Anterior cingulate cortex (tissue), 58 donors: Measurements from ENCODE around the gene AP3M1.
A peak's percentile ranks its signal among the peaks of the same experiment; 100 is the strongest.
"Not testable (repeated sequence)": the region's sequence is repeated elsewhere in the genome, so short reads cannot be mapped to it uniquely, and the experiment has no call there.

Source experiments
- DNase-seq, 58 donors: peaks; one replicate each; lab custom pipeline; 2025; lab: John Stamatoyannopoulos, UW

The AP3M1 gene

DNA sequence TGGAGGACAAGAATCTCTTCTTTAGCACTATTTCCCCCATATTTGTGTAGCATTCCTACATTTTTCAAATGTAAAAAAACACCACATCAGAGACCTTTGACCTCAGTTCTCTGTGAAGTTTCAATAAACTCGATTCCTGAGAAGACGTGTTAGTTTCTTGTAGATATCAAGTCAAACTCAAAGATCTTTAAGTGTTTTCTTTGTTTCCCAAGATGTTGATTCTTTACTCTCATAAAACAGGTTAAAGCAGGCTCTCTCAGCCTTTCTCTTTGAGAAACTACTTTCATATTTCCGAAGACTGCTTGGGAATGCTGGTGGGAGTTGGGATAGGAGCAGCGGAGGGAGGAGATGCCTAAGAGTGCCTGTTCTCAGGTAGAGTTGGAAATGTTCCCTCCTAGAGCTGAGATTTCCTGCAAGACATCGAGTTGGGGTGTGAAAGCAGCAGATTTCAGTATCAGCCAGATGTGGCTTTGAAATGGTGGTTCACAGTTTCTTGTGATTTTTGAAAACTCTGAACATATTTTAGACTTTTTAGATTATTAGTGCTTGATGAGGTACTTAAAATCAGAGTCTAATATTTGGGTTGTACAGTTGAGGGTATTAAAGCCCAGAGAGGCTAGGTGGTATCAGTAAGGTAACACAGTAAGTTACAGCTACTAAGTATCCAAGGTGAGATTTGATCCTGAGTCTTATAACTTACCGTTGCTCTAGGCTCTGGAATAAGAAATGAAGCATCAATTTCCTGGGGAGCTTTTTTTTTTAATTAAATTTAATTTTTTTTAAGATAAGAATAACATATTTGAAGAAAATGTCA lies 14.3 kb upstream of the AP3M1 start:
- DNase-seq, result no peak

DNA sequence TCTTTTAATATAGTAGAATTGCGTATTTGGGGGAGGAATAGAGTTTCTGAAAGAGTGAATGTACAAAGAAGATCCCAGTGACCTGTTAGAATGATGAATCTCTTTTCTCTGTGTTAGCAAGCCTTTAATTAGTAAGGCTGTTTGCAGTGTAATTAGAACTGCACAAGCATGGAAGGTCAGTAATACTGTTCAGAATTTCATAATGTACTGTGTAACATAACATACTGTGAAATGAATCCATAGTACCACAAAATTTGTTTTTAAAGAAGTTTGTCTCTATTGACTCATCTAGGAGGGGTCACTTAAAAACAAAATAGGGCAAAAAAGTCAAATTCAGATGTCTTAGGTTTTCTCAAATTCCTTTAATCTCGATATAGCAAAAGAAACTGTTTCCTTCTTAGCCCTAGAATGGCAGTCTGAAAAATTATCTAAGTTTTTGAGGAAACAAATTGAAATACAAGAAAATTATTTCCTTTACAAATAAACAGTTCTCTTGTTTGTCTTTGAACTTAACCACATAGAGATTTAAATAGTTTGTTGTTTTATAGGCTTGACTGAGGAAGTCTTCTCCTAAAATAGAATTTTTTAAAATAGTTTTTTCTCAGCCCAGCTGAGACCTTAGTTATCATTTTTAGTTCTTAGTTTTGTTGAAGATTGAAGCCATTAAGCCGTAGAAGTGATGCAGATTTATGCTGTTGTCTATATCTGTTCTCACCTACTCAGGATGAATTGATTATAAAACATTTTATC lies 12.9 kb upstream of the AP3M1 start:
- no peak for DNase-seq

DNA sequence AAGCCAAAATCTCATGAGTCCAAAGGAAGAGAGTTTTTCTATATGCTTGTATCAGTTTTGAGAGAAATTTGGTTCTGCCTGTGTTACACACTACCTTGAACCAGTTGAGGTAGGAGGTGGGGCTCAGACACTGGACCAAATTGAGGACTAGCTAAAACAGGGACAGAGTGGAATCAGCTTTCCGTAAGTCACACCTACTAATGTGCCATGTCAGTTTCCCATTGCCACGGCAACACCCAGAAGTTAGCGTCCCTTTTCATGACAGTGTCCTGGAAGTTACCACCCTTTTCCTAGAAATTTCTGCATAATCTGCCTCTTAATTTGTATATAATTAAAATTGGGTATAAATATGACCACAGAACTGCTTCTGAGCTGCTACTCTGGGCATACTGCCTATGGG lies 9.4 kb upstream of the AP3M1 start:
- DNase-seq, result no peak

DNA sequence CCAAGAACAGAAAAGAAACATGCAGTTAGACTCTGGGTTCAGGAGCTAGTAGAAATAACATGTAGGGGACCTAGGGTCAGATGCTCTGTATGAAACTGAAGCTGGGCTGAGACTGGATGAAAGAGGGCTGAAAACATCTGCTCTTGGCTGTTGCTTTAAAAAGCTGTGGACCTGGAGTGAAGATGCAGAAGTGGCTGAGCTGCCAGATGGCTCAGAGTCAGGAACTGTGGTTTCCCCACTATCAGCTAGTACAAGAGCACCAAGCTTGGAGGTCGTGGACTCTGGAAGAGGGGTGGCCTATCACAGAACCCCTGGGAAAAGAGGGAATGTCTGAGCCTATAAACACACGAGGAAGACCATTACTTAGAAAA lies 6.3 kb upstream of the AP3M1 start:
- no peak for DNase-seq

DNA sequence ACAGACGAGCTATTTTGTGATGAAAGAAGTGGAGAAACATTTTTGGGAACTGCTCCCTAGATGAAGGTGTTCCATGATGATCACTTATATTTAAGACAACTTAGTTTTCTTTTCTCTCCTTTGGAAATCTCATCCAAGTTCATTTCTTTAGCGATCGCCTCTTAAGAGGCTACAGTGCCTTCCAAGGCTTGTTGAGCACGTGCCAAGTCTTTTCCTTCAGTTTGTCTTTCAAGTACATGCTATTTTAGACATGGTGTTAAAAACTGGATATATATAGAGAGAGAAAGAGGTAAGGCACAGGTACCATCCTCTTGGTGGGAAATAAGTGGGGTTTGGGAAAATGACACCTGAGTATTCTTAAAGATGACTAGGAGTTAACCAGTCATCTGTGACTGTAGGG lies 3.0 kb upstream of the AP3M1 start:
- DNase-seq, result no peak

DNA sequence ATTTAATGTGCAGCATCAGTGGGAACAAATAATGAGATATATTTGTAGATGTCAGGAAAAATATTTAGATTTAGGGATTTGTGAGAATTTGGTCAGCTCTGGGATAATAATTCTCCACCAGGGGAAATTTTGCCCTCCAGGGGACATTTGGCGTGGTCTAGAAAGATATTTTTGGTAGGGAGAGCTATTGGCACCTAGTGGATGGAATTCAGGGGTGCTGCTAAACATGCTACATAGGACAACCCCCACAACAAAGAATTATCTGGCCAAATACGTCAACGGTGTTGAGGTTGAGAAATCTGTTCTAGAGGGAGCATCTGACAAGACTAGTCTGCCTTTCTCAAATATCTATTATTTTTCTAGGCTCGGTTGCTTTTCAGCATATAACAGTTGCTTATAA lies 2.5 kb upstream of the AP3M1 start:
- no peak for DNase-seq

DNA sequence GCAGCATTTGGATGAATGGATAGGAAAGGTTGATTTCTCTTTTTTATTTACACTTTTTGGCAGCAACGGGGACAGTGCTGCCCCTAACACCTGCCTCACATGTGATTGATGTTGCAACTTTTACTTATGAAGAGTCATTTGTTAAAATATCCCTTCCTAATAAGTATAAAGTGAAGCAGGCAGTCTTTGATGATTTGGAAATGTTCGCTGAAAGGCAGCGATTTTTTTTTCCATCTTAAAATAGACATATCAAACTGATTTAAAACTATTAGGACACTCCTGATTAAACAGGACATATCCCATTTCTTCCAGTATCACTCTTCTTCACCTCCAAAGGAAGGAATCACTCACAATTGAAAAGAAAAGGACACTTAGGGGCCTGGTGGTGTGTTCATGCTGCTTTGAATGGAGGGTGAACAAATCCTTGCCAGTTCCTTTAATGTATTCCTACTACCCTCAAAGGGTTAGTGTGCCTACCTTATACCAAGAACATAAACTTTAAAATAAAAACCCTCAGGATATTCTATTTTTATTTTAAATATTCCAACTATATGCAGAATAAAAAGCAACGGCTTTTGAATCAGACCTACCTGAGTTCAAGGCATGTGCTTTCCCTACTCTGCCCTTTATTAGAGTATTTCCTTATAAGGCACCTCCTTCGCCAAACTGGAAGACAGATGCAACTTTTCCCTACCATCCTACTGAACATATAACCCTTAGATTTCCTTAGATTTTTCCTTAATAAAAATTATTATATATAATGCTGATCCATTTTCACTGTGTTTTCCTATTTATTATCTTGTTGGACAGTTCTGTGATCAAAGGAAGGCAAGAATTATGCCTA lies 1.5 kb upstream of the AP3M1 start:
- no peak for DNase-seq

DNA sequence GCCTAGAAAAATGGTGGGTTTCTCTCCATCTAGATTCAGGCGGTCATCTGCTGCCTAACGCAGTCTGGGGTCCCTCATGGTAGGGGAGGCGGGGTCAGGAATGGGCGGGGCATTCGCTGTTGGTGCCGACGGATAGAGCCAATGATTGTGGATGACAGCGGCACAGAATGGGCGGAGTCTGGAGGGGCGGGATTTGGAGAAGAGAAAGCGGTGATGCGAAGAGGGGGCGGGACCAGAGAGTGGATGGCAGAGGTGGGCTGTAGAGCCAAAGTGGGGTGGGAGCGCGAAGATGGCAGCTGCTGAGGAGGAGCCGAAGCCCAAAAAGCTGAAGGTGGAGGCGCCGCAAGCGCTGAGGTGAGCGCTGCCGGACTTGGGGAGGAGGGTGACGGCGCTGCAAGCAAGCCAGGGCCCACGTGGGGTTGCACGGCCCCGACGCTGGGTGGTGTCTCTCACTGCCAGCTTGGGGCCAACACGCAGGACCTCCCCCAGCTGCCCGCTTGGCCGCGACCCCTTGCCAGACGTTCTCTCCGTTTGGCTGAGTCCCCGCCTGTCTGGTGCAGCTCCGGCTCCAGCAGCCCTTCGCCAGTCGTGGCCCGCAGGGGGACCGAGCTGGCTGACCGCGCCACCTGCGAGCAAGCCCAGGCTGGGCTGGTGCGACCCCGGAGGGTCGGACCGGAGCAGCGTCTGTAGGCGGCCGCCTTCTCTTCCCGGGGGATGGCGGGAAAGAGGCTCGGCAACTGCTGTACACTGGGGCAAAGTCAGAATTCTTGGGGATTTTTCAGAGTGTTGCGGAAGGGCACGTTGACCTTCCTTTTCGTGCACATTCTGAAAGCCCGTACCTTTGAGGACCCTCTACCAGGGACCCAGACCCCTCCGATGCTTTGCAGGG lies 606 bp upstream of the AP3M1 start, which contains the start of gene ADK:
ADK (plus strand) TSS at position 232 of the 889 bp plus-strand sequence; CDS start at position 290, 58 bp downstream.
- DNase-seq, result peak; percentile 71 to 99 (median 97)

DNA sequence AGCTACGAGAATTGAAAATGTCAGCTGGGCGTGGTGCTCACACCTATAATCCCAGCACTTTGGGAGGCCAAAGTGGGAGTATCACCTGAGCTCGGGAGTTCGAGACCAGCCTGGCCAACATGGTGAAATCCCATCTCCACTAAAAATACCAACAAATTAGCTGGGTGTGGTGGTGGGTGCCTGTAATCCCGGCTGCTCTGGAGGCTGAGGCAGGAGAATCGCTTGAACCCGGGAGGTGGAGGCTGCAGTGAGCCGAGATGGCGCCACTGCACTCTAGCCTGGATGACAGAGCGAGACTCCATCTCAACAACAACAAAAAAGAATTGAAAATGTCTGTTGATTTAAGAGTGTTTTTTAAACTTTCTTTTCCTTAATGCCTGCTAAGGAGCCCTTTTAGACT lies 3.6 kb downstream of the AP3M1 start:
- not testable (repeated sequence) for DNase-seq

DNA sequence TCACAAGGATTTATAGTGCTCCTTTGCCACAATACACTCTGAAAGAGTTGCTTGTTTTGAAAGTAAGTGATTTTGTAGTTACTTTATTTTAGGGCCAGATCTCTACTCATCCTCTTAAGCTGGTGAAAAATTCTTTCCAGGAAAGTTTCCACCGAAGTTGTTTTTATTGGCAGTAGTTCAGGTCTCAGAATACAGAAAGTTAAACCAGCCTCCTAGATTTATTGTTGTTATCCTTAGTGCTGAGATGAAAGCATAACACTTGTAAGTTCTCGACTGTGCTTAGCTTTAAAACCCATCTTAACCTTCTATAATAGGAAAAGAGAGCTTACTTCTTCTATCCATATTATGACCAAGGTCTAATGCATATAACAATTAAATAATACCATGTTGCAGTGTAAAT lies 5.5 kb downstream of the AP3M1 start:
- no peak for DNase-seq

DNA sequence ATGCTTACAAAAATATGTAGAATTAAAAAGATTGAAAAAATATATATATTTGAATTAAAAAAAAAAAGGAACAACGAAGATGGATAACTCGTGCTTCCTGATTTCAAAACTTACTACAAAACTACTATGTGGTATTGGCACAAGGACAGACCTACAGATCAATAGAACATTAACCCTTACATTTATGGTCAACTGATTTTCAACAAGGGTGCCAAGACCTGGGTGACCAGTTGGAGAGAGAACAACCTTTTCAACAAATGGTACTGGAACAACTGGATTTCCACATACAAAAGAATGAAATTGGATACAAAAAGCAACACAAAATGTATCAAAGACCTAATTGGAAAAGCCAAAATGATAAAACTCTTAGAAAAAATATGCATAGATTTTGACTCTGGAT lies 10.1 kb downstream of the AP3M1 start:
- DNase-seq, result no peak

DNA sequence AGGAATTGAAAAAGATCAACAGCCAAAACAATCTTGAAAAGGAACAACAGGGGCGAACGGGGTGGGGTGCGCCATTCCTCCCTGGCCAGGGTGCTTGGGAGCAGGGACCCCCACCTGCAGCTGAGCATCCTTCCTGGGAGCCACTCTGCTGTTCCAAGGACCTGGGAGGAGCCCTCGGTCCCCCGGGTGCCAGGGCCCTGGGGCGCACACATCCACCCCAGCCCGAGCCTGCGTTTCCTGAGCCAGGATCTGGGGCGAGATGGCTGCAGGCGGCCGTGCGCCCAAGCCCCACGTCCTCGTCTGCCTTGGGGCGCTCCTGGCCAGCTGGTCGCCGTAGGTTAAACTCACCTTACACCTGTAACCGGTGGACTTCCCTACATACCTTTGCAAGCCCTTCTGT lies 10.6 kb downstream of the AP3M1 start:
- DNase-seq, result no peak

DNA sequence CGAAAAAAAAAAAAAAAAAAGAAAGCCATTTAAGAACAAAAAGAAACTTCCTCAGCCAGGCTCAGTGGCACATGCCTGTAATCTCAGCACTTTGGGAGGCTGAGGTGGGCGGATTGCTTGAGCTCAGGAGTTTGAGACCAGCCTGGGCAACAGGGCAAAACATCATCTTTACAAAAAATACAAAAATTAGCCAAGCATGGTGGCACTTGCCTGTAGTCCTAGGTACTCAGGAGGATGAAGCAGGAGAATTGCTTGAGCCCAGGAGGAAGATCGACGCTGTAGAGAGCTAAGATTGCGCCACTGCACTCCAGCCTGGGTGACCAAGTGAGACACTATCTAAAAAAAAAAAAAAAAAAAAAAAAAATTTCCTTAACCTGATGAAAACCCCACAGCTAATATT lies 12.0 kb downstream of the AP3M1 start:
- DNase-seq, result not testable (repeated sequence)

DNA sequence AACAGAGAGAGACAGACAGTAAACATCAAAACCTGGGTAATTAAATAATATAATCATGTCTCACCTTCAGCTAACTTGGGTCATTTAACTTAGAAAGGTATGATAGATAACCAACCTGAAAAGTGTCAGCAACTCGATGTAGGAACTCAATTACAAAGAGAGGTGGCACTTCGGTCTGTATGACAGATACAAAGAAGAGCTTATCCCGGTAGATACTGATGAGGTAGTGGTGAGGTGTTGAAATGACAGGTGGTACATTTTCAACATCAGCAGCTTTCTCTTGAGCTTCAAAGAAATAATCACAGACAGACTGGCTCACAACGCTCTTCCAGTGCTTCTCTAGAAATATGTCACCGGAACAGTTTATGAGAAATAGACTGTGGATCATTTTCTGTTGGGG lies 12.6 kb downstream of the AP3M1 start:
- no peak for DNase-seq

DNA sequence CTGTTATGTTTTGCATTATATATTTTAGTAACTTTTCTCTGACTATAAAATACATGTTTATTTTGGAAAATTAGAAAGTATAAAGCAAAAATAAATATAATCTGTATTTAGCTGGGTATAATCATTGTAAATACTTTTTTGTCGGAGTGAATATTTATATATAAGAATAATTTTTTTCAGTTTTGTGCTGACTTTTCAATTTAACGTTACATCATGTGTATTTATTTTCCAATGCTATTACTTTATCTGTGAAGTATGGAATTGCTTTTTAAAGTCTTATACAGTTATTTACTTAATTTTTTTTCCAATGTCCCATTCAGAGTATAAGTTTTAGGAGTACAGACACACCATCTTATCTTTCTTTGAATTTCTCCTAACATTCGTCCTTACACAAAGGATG lies 15.2 kb downstream of the AP3M1 start:
- no peak for DNase-seq

DNA sequence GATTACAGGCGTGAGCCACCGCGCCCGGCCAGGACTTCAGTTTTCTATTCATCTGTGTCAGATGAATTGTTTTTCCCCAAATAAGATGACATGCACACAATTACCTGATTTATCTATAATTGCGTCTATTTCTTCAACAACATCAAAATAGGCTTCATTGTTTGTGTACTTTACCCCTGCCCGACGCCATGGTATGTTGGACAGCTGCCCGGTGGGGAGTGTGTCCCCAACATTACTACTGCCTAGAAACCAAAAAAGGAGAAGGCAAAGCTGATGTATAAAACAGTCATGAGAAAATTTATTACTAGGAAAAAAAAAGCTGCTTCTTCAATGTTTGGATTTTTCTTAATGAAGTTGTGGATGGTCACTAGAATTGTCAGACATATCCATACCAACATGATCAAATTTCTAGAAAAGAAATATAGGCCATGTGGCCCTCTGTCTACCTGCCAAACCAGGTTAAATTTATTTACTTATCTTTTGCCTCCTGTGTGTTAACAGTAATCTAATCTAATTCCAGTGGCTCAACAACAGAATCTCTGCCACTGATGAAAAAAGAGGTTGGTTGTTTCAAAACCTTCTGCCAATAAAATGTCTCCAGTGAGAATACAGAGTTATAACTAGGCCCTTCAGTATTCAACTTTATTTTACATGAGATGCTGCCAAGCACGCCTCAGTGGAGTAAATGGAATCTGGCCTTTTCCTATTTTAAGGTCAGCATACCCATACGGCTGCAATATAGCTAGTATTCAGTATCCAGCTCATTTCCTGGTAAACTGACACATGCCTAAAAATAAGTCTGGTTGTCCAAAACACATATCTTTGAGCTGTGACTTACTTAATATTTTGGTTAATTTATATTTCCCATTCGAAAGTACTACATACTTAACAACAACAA lies 16.5 kb downstream of the AP3M1 start:
- no peak for DNase-seq

DNA sequence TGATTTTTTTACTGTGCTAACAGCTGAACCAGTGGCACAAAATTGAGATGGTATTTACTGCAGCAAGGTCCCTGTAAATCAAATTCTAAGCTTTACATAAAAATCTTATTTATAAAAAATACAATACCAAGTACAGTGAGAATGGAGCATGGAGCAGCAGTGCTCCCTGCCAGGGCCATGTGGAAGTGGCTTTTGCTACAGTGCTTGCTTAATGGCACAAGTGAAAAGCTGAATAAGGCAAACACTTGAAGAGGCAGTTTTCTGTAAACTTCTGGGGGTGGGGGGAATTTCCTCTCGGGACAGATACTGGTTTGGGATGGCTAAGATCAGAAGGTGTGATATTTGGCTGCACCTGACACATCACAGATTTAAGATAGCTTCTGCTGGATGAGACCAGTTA lies 27.5 kb downstream of the AP3M1 start:
- DNase-seq, result no peak

DNA sequence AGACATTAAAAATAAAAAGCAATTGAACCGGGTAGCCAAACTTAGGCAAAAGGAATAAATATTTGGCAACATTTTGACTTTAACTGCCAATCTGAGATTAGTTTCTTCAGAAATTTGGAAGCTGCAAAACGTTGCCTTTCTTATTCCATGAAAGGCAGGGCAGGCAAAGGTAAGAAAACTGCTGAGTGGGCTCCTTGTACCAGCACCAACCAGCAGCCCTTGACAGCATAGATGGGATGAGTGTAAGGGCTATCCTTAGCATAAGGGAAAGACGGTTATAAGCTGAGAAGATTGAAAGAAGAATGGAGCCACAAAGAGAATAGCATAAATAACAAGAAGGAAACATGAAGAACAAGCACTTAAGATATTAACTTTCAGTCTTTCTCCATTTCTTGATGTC lies 28.6 kb downstream of the AP3M1 start:
- DNase-seq, result no peak

DNA sequence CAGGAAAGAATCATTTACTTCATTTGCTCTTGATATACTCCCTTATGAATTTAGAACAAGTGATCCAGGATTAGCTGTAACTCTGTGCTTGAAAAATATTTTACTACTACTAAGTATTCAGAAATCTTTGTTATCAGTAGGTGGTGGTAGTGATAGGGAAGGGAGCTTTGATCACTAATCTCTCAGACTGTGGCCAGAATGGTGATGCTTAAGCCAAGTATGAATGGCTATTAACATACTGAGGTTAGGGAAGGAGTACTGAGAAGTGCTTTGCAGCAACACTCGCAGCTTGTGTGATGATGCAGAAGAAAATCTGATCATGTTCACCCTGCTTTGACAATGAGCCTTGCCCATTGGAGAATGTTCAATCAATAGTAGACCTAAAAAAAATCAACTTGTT lies 29.3 kb downstream of the AP3M1 start:
- no peak for DNase-seq
